ENCODE data around the gene OSBP. TPM values are rescaled to one million over a fixed set of nuclear protein-coding genes. Genes with fewer than 3 reads are reported as not detected.
A peak's percentile ranks its signal among the peaks of the same experiment; 100 is the strongest.
"Not testable (repeated sequence)": the region's sequence is repeated elsewhere in the genome, so short reads cannot be mapped to it uniquely, and the experiment has no call there.

Gene OSBP
- total RNA-seq, 1 experiment from 2014 or later, result 35.3 TPM

GRCh38 chr11:59545179-59546020 is 70.2 kb downstream of the OSBP start:
- Histone ChIP-seq H3K36me3 (ENCODE audit: control insufficient read depth, insufficient read depth, low read length) (no peaks in the 10 kb centered on the region), H3K27ac (ENCODE audit: low read length) (peak overlapping the region; percentile 75), H3K27me3 (ENCODE audit: control insufficient read depth, insufficient read depth, low read length) (no peaks in the 10 kb centered on the region), H3K9me3 (ENCODE audit: control insufficient read depth, insufficient read depth, low read depth, low read length) (no peaks in the 10 kb centered on the region), H3K4me1 (ENCODE audit: control insufficient read depth, insufficient read depth, low read length) (peaks cover 16% of the 10 kb centered on the region), H3K4me3 (ENCODE audit: low read depth in 2 of 2, low read length in 2 of 2) (peak overlapping the region; percentile 26 to 50)
- no peak for TF ChIP-seq CTCF (IDR thresholded peaks at IDR 0.05)
- peak; percentile 75 for TF ChIP-seq TCF7L2 (IDR thresholded peaks at IDR 0.05; ENCODE audit: low read depth, low read length)
- no peak for TF ChIP-seq SIN3A (IDR thresholded peaks at IDR 0.05; ENCODE audit: borderline replicate concordance, insufficient read depth, low read depth, low read length)
- no peak for TF ChIP-seq REST (IDR thresholded peaks at IDR 0.05; ENCODE audit: insufficient read depth in 1 of 2, low read depth in 2 of 2, low read length in 1 of 2)
- no peak for TF ChIP-seq POLR2AphosphoS5 (IDR thresholded peaks at IDR 0.05; ENCODE audit: low read depth, low read length)
- intact Hi-C loops (cut with micrococcal nuclease; ENCODE audit: unreplicated experiment), result no loop called here
- CTCF ChIA-PET, result no interaction called here
- no peak for DNase-seq (ENCODE audit: low read depth, low spot score)
- in situ Hi-C loops (cut with HindIII; ENCODE audit: low pct_unique_long_range_greater_than_20kb, low sequenced_read_pairs), result no loop called here
- POLR2A ChIA-PET, result no interaction called here
- BruUV-seq (replicated peaks), result TSS peak; percentile 95
- peak; percentile 67 for ATAC-seq

GRCh38 chr11:59544869-59545178 is 70.8 kb downstream of the OSBP start:
- Histone ChIP-seq H3K4me3 (ENCODE audit: low read depth in 2 of 2, low read length in 2 of 2) (peak overlapping the region; percentile 26 to 50), H3K4me1 (ENCODE audit: control insufficient read depth, insufficient read depth, low read length) (peaks cover 16% of the 10 kb centered on the region), H3K9me3 (ENCODE audit: control insufficient read depth, insufficient read depth, low read depth, low read length) (no peaks in the 10 kb centered on the region), H3K36me3 (ENCODE audit: control insufficient read depth, insufficient read depth, low read length) (no peaks in the 10 kb centered on the region), H3K27ac (ENCODE audit: low read length) (peak overlapping the region; percentile 75), H3K27me3 (ENCODE audit: control insufficient read depth, insufficient read depth, low read length) (no peaks in the 10 kb centered on the region)
- no peak for TF ChIP-seq POLR2AphosphoS5 (IDR thresholded peaks at IDR 0.05; ENCODE audit: low read depth, low read length)
- no peak for TF ChIP-seq CTCF (IDR thresholded peaks at IDR 0.05)
- no peak for TF ChIP-seq SIN3A (IDR thresholded peaks at IDR 0.05; ENCODE audit: borderline replicate concordance, insufficient read depth, low read depth, low read length)
- TF ChIP-seq TCF7L2 (IDR thresholded peaks at IDR 0.05; ENCODE audit: low read depth, low read length), result no peak
- ChIA-PET POLR2A (no interaction called here), CTCF (no interaction called here)
- intact Hi-C loops (cut with micrococcal nuclease; ENCODE audit: unreplicated experiment), result no loop called here
- ATAC-seq (no peak), DNase-seq (ENCODE audit: low read depth, low spot score) (no peak)
- in situ Hi-C loops (cut with HindIII; ENCODE audit: low pct_unique_long_range_greater_than_20kb, low sequenced_read_pairs), result no loop called here
- BruUV-seq (replicated peaks), result TSS peak; percentile 92

- intact Hi-C loops (cut with micrococcal nuclease; ENCODE audit: unreplicated experiment); H3K36me3 ChIP-seq (ENCODE audit: control insufficient read depth, insufficient read depth, low read length); BruUV-seq (replicated peaks); ATAC-seq; H3K9me3 ChIP-seq (ENCODE audit: control insufficient read depth, insufficient read depth, low read depth, low read length); H3K27ac ChIP-seq (ENCODE audit: low read length); CTCF ChIA-PET; DNase-seq (ENCODE audit: low read depth, low spot score); H3K27me3 ChIP-seq (ENCODE audit: control insufficient read depth, insufficient read depth, low read length); H3K4me3 ChIP-seq (ENCODE audit: low read depth in 2 of 2, low read length in 2 of 2); POLR2A ChIA-PET; in situ Hi-C loops (cut with HindIII; ENCODE audit: low pct_unique_long_range_greater_than_20kb, low sequenced_read_pairs): not testable (repeated sequence)
- H3K4me1 ChIP-seq (ENCODE audit: control insufficient read depth, insufficient read depth, low read length), result peaks cover 11% of the 10 kb centered on the region
Measured at GRCh38 chr11:59543713-59544112, 71.9 kb downstream of the OSBP start.

All from Panc1 (cell line).